Measurements from ENCODE around the gene SRRM2. TPM values are rescaled to one million over a fixed set of nuclear protein-coding genes. Genes with fewer than 3 reads are reported as not detected.

SRRM2 gene
- polyA plus RNA-seq, 1 donor (not counting 4 experiments of a cell fraction or from before 2014, with no cell fraction given): 101 TPM

DNA sequence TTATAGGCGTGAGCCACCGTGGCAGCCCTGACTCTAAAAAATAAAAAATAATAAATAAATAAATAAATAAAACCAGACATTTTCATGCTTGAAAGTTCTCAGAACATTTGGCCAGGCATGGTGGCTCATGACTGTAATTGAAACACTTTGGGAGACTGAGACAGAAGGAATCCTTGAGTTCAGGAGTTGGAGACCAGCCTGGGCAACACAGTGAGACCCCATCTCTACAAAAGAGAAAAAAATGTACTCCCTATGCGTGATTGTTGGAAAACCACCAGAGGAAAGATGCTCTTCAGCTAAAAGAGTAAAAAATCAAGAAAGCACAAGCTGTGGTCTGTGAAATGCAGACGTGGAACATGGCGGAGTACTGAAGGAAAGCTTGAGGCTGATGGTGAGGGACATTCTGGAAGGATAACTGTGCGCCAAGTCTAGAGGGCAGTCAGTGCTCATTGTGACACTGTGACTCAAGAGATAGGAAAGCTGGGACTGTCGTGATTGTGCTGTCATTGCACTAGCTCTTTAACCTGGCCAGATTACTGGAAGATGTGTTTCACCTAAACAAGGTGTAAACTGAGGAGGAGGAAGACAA lies 28.3 kb upstream of the SRRM2 start:
- Histone ChIP-seq H3K9ac (ENCODE audit: control insufficient read depth, extremely low read depth, insufficient read depth, low read length) (no peak overlapping the region), H3K4me3 (ENCODE audit: control insufficient read depth in 2 of 3, extremely low read depth in 1 of 3, insufficient read depth in 2 of 3, low read depth in 1 of 3, low read length in 3 of 3) (no peak overlapping the region), H3K4me2 (ENCODE audit: control insufficient read depth, extremely low read depth, insufficient read depth, low read depth, low read length) (no peak overlapping the region), H3K36me3 (ENCODE audit: control insufficient read depth in 2 of 2, extremely low read depth in 1 of 2, insufficient read depth in 2 of 2, low read length in 2 of 2) (no peaks in the 10 kb centered on the region), H4K20me1 (ENCODE audit: control insufficient read depth, extremely low read depth, insufficient read depth, low read length) (no peaks in the 10 kb centered on the region), H3K27me3 (ENCODE audit: control insufficient read depth, extremely low read depth, insufficient read depth, low read length) (no peaks in the 10 kb centered on the region), H3K9me3 (ENCODE audit: control insufficient read depth, low read depth, low read length) (no peaks in the 10 kb centered on the region), H3K4me1 (ENCODE audit: control insufficient read depth, extremely low read depth, insufficient read depth, low read length) (peaks cover 7% of the 10 kb centered on the region), H3K9me1 (ENCODE audit: control insufficient read depth, extremely low read depth, insufficient read depth, low read length) (no peaks in the 10 kb centered on the region), H3K79me2 (ENCODE audit: control insufficient read depth, insufficient read depth, low read length) (no peaks in the 10 kb centered on the region), H2AFZ (ENCODE audit: control insufficient read depth, low read length) (no peak overlapping the region), H3K27ac (ENCODE audit: control insufficient read depth, insufficient read depth, low read length) (no peak overlapping the region)
- dilution Hi-C loops (cut with MboI; ENCODE audit: extremely low pct_ligation_motif_present, low sequenced_read_pairs): no loop called here
- FAIRE-seq: no peak
- no peak for DNase-seq (ENCODE audit: low read depth, low spot score)
- TF ChIP-seq EZH2 (IDR thresholded peaks at IDR 0.05; ENCODE audit: low read length): no peak
- TF ChIP-seq, protein P1, sequence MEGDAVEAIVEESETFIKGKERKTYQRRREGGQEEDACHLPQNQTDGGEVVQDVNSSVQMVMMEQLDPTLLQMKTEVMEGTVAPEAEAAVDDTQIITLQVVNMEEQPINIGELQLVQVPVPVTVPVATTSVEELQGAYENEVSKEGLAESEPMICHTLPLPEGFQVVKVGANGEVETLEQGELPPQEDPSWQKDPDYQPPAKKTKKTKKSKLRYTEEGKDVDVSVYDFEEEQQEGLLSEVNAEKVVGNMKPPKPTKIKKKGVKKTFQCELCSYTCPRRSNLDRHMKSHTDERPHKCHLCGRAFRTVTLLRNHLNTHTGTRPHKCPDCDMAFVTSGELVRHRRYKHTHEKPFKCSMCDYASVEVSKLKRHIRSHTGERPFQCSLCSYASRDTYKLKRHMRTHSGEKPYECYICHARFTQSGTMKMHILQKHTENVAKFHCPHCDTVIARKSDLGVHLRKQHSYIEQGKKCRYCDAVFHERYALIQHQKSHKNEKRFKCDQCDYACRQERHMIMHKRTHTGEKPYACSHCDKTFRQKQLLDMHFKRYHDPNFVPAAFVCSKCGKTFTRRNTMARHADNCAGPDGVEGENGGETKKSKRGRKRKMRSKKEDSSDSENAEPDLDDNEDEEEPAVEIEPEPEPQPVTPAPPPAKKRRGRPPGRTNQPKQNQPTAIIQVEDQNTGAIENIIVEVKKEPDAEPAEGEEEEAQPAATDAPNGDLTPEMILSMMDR (optimal IDR thresholded peaks at IDR 0.05 in 1 of 3, IDR thresholded peaks at IDR 0.05 in 1 of 3, conservative IDR thresholded peaks at IDR 0.05 in 1 of 3; ENCODE audit: extremely low read depth in 1 of 3, insufficient read depth in 2 of 3, low read length in 3 of 3): no peak

DNA sequence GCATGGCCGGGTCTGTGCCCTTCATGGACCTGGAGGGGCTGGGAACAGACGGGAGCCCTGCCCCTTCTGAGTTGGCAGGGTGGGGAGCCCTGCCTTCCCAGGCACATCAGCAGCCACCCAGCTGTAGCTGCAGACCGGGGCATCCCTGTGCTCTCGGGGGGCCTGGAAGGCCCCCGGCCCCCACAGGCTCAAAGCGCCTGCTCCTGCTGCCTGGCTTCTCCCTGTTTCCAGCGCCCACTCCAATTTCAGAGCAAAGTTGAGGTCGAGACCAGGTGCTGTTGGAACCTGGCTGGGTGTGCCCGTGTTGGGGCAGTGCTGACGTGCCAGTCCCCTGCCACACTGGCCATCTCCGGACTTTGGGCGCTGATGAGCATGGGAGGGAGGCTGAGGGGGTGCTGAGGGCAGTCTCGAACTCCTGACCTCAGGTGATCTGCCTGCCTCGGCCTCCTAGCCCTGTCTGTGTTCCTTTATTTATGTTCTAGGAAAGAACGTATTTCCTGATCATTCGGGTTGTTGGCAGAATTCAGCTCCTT lies 27.6 kb upstream of the SRRM2 start:
- H3K4me1 ChIP-seq (ENCODE audit: control insufficient read depth, extremely low read depth, insufficient read depth, low read length): peaks cover 7% of the 10 kb centered on the region
- H3K79me2 ChIP-seq (ENCODE audit: control insufficient read depth, insufficient read depth, low read length): no peaks in the 10 kb centered on the region
- dilution Hi-C loops (cut with MboI; ENCODE audit: extremely low pct_ligation_motif_present, low sequenced_read_pairs): no loop called here
- no peak overlapping the region for H3K4me3 ChIP-seq (ENCODE audit: control insufficient read depth in 2 of 3, extremely low read depth in 1 of 3, insufficient read depth in 2 of 3, low read depth in 1 of 3, low read length in 3 of 3)
- no peak overlapping the region for H3K9ac ChIP-seq (ENCODE audit: control insufficient read depth, extremely low read depth, insufficient read depth, low read length)
- FAIRE-seq (no peak), DNase-seq (ENCODE audit: low read depth, low spot score) (no peak)
- H3K27me3 ChIP-seq (ENCODE audit: control insufficient read depth, extremely low read depth, insufficient read depth, low read length): no peaks in the 10 kb centered on the region
- H3K4me2 ChIP-seq (ENCODE audit: control insufficient read depth, extremely low read depth, insufficient read depth, low read depth, low read length): no peak overlapping the region
- H4K20me1 ChIP-seq (ENCODE audit: control insufficient read depth, extremely low read depth, insufficient read depth, low read length): no peaks in the 10 kb centered on the region
- H3K36me3 ChIP-seq (ENCODE audit: control insufficient read depth in 2 of 2, extremely low read depth in 1 of 2, insufficient read depth in 2 of 2, low read length in 2 of 2): no peaks in the 10 kb centered on the region
- no peak for TF ChIP-seq EZH2 (IDR thresholded peaks at IDR 0.05; ENCODE audit: low read length)
- TF ChIP-seq, protein P1 (optimal IDR thresholded peaks at IDR 0.05 in 1 of 3, IDR thresholded peaks at IDR 0.05 in 1 of 3, conservative IDR thresholded peaks at IDR 0.05 in 1 of 3; ENCODE audit: extremely low read depth in 1 of 3, insufficient read depth in 2 of 3, low read length in 3 of 3): no peak
- no peaks in the 10 kb centered on the region for H3K9me1 ChIP-seq (ENCODE audit: control insufficient read depth, extremely low read depth, insufficient read depth, low read length)
- H3K27ac ChIP-seq (ENCODE audit: control insufficient read depth, insufficient read depth, low read length): no peak overlapping the region
- no peaks in the 10 kb centered on the region for H3K9me3 ChIP-seq (ENCODE audit: control insufficient read depth, low read depth, low read length)
- H2AFZ ChIP-seq (ENCODE audit: control insufficient read depth, low read length): no peak overlapping the region

Measured in keratinocyte (primary cell).